Activated CD8-positive, alpha-beta T cell treated with anti-CD3 and anti-CD28 coated beads, Interleukin-2, amount 10 ng/mL, durations not matched to agents 7 days and 5 days (primary cell): Measurements from ENCODE around the gene PARP2. TPM values are rescaled to one million over a fixed set of nuclear protein-coding genes. Genes with fewer than 3 reads are reported as not detected.

Experiments
- ATAC-seq: fragments of 150-1000 bp; cut with Tn5 transposase; one replicate; pipeline ENCODE4 v1.10.0; 2021; ENCODE audit warnings: moderate library complexity
- CTCF ChIA-PET: fragments of 350-600 bp; sonication (Branson Sonifier 250); formaldehyde crosslinking; loops from one replicate; lab custom pipeline; 2021; ENCODE audit warnings: antibody characterized with exemption; lab: Charles Lee
- POLR2A ChIA-PET: fragments of 350-600 bp; sonication (Branson Sonifier 250); formaldehyde crosslinking; loops from one replicate; lab custom pipeline; 2021; ENCODE audit warnings: antibody characterized with exemption; lab: Charles Lee
- DNase-seq: peaks from one replicate; pipeline ENCODE4 v3.0.0-alpha.2; 2020
- H3K27ac Mint-ChIP-seq: one replicate; pipeline ENCODE4 v1.8.0; 2021; ENCODE audit warnings: mild to moderate bottlenecking, mixed read lengths
- H3K27me3 Mint-ChIP-seq: one replicate; pipeline ENCODE4 v1.8.0; 2021; ENCODE audit warnings: low read depth, mixed read lengths
- H3K36me3 Mint-ChIP-seq: one replicate; pipeline ENCODE4 v1.8.0; 2021; ENCODE audit warnings: low read depth, mixed read lengths
- H3K4me1 Mint-ChIP-seq: one replicate; pipeline ENCODE4 v1.8.0; 2021; ENCODE audit warnings: low read depth, mixed read lengths
- H3K4me3 Mint-ChIP-seq: one replicate; pipeline ENCODE4 v1.8.0; 2021; ENCODE audit warnings: mild to moderate bottlenecking, mixed read lengths
- H3K9me3 Mint-ChIP-seq: one replicate; pipeline ENCODE4 v1.8.0; 2022; ENCODE audit warnings: mixed read lengths; ENCODE audit not compliant: insufficient read depth
- total RNA-seq, 2 experiments: library from RNA; stranded (reverse); gene quantifications; one replicate each; pipeline ENCODE4 v1.2.3, GENCODE V29; 2021

Gene PARP2
- total RNA-seq, 2 experiments from 2014 or later, result 29.7 to 32.3 TPM

DNA sequence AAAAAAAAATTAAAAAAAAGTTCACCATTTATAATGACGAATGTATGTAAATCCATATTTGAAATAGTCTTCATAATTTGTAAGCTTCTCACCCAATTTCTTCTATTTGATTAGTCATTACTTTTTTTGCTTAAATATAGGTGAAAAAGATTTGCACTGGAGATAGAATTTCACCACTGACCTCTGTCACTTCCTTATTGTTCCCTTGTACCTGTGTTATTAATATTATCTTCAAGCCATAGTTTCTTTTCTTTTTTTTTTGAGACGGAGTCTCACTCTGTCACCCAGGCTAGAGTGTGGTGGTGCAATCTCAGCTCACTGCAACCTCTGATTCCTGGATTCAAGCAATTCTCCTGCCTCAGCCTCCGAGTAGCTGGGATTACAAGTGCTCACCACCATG is 54.1 kb downstream of the PARP2 start:
- DNase-seq (no peak), ATAC-seq (no peak)
- POLR2A ChIA-PET, result no interaction called here
- H3K4me1 Mint-ChIP-seq, result peaks cover 15% of the 10 kb centered on the region
- CTCF ChIA-PET, result no interaction called here
- no peaks in the 10 kb centered on the region for H3K27me3 Mint-ChIP-seq
- no peak overlapping the region for H3K27ac Mint-ChIP-seq
- H3K36me3 Mint-ChIP-seq, result peaks cover 52% of the 10 kb centered on the region
- no peak overlapping the region for H3K4me3 Mint-ChIP-seq
- H3K9me3 Mint-ChIP-seq, result no peaks in the 10 kb centered on the region

DNA sequence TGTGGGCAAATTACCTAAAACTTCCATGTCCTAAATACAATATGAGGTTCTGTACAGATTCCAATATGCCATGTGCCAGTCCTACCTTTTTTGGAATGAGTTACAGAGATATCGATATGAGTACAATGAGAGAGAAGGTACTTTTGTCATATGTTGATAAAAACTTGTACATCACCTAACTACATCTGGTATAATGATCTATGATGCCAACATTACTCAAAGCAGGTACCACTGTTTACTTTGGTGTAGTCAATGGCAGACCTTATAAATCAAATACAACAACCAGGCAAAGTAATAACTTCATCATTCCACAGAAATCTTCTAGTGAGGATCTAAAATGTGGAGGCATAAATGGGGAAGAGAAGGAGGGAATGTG is 57.1 kb downstream of the PARP2 start:
- Mint-ChIP-seq H3K36me3 (peaks cover 65% of the 10 kb centered on the region), H3K4me1 (peaks cover 21% of the 10 kb centered on the region), H3K27me3 (no peaks in the 10 kb centered on the region), H3K4me3 (no peak overlapping the region), H3K27ac (no peak overlapping the region), H3K9me3 (no peaks in the 10 kb centered on the region)
- POLR2A ChIA-PET, result no interaction called here
- ATAC-seq (no peak), DNase-seq (no peak)
- CTCF ChIA-PET, result interaction anchor here (1.0 kb wide), 1 partner anchor 15 kb away, joined by 5 read pairs; no protein-coding TSS in a partner anchor

DNA sequence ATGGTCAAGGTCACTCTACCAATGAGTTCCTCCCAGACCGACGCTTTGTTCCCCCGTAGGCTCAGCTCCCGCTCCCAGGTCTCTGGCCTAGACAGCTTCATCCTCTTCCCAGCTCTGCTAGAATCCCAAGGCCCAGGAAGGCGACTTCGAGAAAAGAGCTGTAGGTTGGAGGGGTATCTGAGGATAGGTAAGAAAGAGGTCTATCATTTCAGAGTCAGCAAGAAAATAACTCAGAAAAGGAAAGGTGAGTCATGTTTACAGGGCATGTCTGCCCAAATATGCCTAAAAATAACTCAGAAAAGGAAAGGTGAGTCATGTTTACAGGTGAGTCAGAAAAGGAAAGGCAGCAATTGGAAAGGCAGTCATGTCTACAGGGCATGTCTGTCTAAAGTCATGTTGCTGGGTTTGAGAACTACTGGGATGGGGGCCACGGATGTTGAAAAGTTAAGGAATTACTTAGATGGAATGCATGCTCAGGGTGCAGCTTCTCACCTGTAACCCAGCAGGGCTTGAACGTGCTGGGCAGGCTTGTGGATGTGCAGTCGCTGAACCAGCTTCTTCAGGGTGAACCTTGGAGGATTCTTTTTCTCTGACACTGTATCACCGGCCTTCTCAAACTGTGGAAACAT is 57.6 kb downstream of the PARP2 start:
- Mint-ChIP-seq H3K4me1 (peaks cover 24% of the 10 kb centered on the region), H3K27me3 (no peaks in the 10 kb centered on the region), H3K36me3 (peaks cover 66% of the 10 kb centered on the region), H3K9me3 (no peaks in the 10 kb centered on the region), H3K4me3 (no peak overlapping the region), H3K27ac (peak overlapping the region; percentile 51)
- no peak for DNase-seq
- ChIA-PET CTCF (interaction anchor here (1.0 to 1.7 kb wide), 4 partner anchors 14 to 73 kb away, joined by 3 to 7 read pairs (median 4); partner anchors contain the start of gene PARP2), POLR2A (no interaction called here)
- ATAC-seq, result peak; percentile 58

GRCh38 chr14:20403521-20403920 is 60.1 kb downstream of the PARP2 start:
- no peak overlapping the region for H3K4me3 Mint-ChIP-seq
- no peaks in the 10 kb centered on the region for H3K27me3 Mint-ChIP-seq
- CTCF ChIA-PET, result interaction anchor here (0.7 kb wide), 1 partner anchor 12 kb away, joined by 3 read pairs; no protein-coding TSS in a partner anchor
- H3K27ac Mint-ChIP-seq, result no peak overlapping the region
- H3K36me3 Mint-ChIP-seq, result peaks cover 74% of the 10 kb centered on the region
- DNase-seq (no peak), ATAC-seq (no peak)
- POLR2A ChIA-PET, result no interaction called here
- no peaks in the 10 kb centered on the region for H3K9me3 Mint-ChIP-seq
- H3K4me1 Mint-ChIP-seq, result peaks cover 28% of the 10 kb centered on the region

Other genes with a start within 250 kb of the PARP2 start
- not detected for gene OR4K17, start 232.9 kb upstream of the PARP2 start, total RNA-seq
- gene OR4N5, start 204.8 kb upstream of the PARP2 start, total RNA-seq, result not detected
- gene OR11G2, start 152.7 kb upstream of the PARP2 start, total RNA-seq, result not detected
- gene OR11H6, start 119.9 kb upstream of the PARP2 start, total RNA-seq, result not detected
- gene OR11H7, start 114.7 kb upstream of the PARP2 start, total RNA-seq, result not detected
- gene OR11H4, start 104.3 kb upstream of the PARP2 start, total RNA-seq, result not detected
- 10 to 100 TPM; 21.8 to 22.0 TPM for gene TTC5, start 37.7 kb upstream of the PARP2 start, total RNA-seq
- 10 to 100 TPM; 35.3 to 38.3 TPM for gene CCNB1IP1, start 10.4 kb upstream of the PARP2 start, total RNA-seq
- 10 to 100 TPM; 34.6 to 48.7 TPM for gene TEP1, start 69.9 kb downstream of the PARP2 start, total RNA-seq
- 1 to 10 TPM; 2.4 to 2.7 TPM for gene KLHL33, start 92.5 kb downstream of the PARP2 start, total RNA-seq
- gene OSGEP, start 111.2 kb downstream of the PARP2 start, total RNA-seq, result 10 to 100 TPM; 51.8 to 56.6 TPM
- gene APEX1, start 111.6 kb downstream of the PARP2 start, total RNA-seq, result 100 to 1,000 TPM; 135 to 142 TPM
- 10 to 100 TPM; 31.3 to 31.6 TPM for gene PIP4P1, start 117.8 kb downstream of the PARP2 start, total RNA-seq
- 100 to 1,000 TPM; 211 to 216 TPM for gene PNP, start 125.8 kb downstream of the PARP2 start, total RNA-seq
- under 1 TPM; 0.29 to 0.40 TPM for gene RNASE10, start 161.9 kb downstream of the PARP2 start, total RNA-seq
- not detected for gene RNASE9, start 217.4 kb downstream of the PARP2 start, total RNA-seq
- gene RNASE11, start 244.4 kb downstream of the PARP2 start, total RNA-seq, result not detected
- gene RNASE12, start 247.7 kb downstream of the PARP2 start, total RNA-seq, result not detected